Endothelial cell of umbilical vein (primary cell): Measurements from ENCODE around the gene TBX5. TPM values are rescaled to one million over a fixed set of nuclear protein-coding genes. Genes with fewer than 3 reads are reported as not detected.

Experiments
- BruUV-seq: library from RNA; stranded (reverse); fragments of 400-500 nt; replicated peaks from 2 replicates; lab custom pipeline; 2021; lab: Mats Ljungman, UMichigan
- CTCF ChIA-PET: fragments of 300-600, 350-600 bp; sonication (Branson Sonifier 250); formaldehyde crosslinking; loops from one replicate; lab custom pipeline; 2021; ENCODE audit warnings: antibody characterized with exemption, inconsistent platforms; lab: Charles Lee
- POLR2A ChIA-PET: fragments of 300-600, 350-600 bp; sonication (Branson Sonifier 250); formaldehyde crosslinking; loops from one replicate; lab custom pipeline; 2021; ENCODE audit warnings: antibody characterized with exemption, inconsistent platforms; lab: Charles Lee
- DNase-seq: peaks from one replicate; pipeline ENCODE4 v3.0.0-alpha.2; 2011; ENCODE audit warnings: low read depth, low spot score
- FAIRE-seq: peaks from 2 replicates; lab custom pipeline; 2011; peaks lifted over from hg19 to GRCh38; lab: Jason Lieb, UNC
- H2AFZ ChIP-seq: 2 replicates; pipeline ENCODE4 v1.6.0; 2012; ENCODE audit warnings: low read depth, low read length, control low read depth, inconsistent platforms
- H3K27ac ChIP-seq: 2 replicates; pipeline ENCODE4 v1.5.1; 2011; ENCODE audit warnings: low read depth, mild to moderate bottlenecking, control low read depth, low read length, moderate library complexity; ENCODE audit not compliant: insufficient read depth
- H3K27me3 ChIP-seq, 2 experiments: 2 replicates each; pipeline versions ENCODE4 v1.6.0 to v1.6.1; 2011; ENCODE audit warnings: low read length in 2 of 2, mixed read lengths in 1 of 2; ENCODE audit not compliant: control insufficient read depth in 2 of 2, insufficient read depth in 2 of 2
- H3K36me3 ChIP-seq, 2 experiments: 2 replicates in 1 of 2; 3 replicates in 1 of 2; pipeline ENCODE4 v1.5.1; 2011; ENCODE audit warnings: low read length in 2 of 2, mild to moderate bottlenecking in 1 of 2, moderate library complexity in 1 of 2; ENCODE audit not compliant: control insufficient read depth in 2 of 2, insufficient read depth in 2 of 2; ENCODE audit errors: extremely low read depth in 1 of 2
- H3K4me1 ChIP-seq: 3 replicates; pipeline ENCODE4 v1.5.1; 2011; ENCODE audit warnings: mild to moderate bottlenecking, low read length; ENCODE audit not compliant: control insufficient read depth, insufficient read depth; ENCODE audit errors: extremely low read depth
- H3K4me2 ChIP-seq: 2 replicates; pipeline ENCODE4 v1.6.1; 2011; ENCODE audit warnings: low read length, control low read depth, mixed read lengths; ENCODE audit not compliant: insufficient read depth
- H3K4me3 ChIP-seq, 3 experiments: fragments of 200-600 bp in 1 of 3; sonication (generic), shearing (Covaris generic) in 1 of 3; replicated peaks in 1 of 3; 2 replicates each; pipeline ENCODE4 v1.5.1; 2011 to 2016; ENCODE audit warnings: control low read depth in 3 of 3, low read length in 3 of 3, mild to moderate bottlenecking in 2 of 3, inconsistent platforms in 1 of 3, low read depth in 1 of 3, moderate library complexity in 1 of 3; ENCODE audit not compliant: insufficient read depth in 1 of 3
- H3K79me2 ChIP-seq: 2 replicates; pipeline ENCODE4 v1.6.0; 2012; ENCODE audit warnings: low read length, inconsistent platforms; ENCODE audit not compliant: control insufficient read depth, insufficient read depth
- H3K9ac ChIP-seq: replicated peaks from 2 replicates; pipeline ENCODE3; 2011; ENCODE audit warnings: low read length, control low read depth; ENCODE audit not compliant: insufficient read depth; ENCODE audit errors: extremely low read depth
- H3K9me1 ChIP-seq: replicated peaks from 3 replicates; pipeline ENCODE4 v1.6.0; 2011; ENCODE audit warnings: mild to moderate bottlenecking, low read length; ENCODE audit not compliant: control insufficient read depth, insufficient read depth; ENCODE audit errors: extremely low read depth
- H3K9me3 ChIP-seq: replicated peaks from 2 replicates; pipeline ENCODE4 v1.5.1; 2012; ENCODE audit warnings: low read length, inconsistent platforms; ENCODE audit not compliant: control insufficient read depth, insufficient read depth
- H4K20me1 ChIP-seq: replicated peaks from 2 replicates; pipeline ENCODE3; 2011; ENCODE audit warnings: mild to moderate bottlenecking, low read length; ENCODE audit not compliant: control insufficient read depth, insufficient read depth; ENCODE audit errors: extremely low read depth
- CTCF ChIP-seq, 2 donors: IDR thresholded peaks; 1 replicate in 1 of 2; 2 replicates in 1 of 2; pipeline ENCODE4 v1.5.1; 2011; ENCODE audit warnings: low read length in 2 of 2, mild to moderate bottlenecking in 2 of 2, moderate library complexity in 2 of 2, control low read depth in 1 of 2, inconsistent platforms in 1 of 2, low read depth in 1 of 2; ENCODE audit not compliant: insufficient read depth in 1 of 2; ENCODE audit errors: extremely low read depth in 1 of 2
- EZH2 ChIP-seq: IDR thresholded peaks from 2 replicates; pipeline ENCODE4 v1.6.1; 2012; ENCODE audit warnings: borderline replicate concordance, low read depth, mild to moderate bottlenecking, moderate library complexity, low read length, inconsistent platforms; ENCODE audit not compliant: severe bottlenecking
- FOS ChIP-seq: IDR thresholded peaks from 2 replicates; pipeline ENCODE4 v1.6.1; 2011; ENCODE audit warnings: mild to moderate bottlenecking, low read length, moderate library complexity, borderline replicate concordance; ENCODE audit not compliant: insufficient read depth
- GATA2 ChIP-seq: IDR thresholded peaks from 2 replicates; pipeline ENCODE4 v1.7.0; 2011; ENCODE audit warnings: low read depth, mild to moderate bottlenecking, moderate library complexity, mixed read lengths, low read length; ENCODE audit not compliant: insufficient read length, insufficient read depth
- JUN ChIP-seq: IDR thresholded peaks from 2 replicates; pipeline ENCODE4 v1.6.1; 2011; ENCODE audit warnings: borderline replicate concordance, low read depth; ENCODE audit not compliant: insufficient read length, insufficient read depth
- MAX ChIP-seq: IDR thresholded peaks from 2 replicates; pipeline ENCODE4 v1.6.1; 2011; ENCODE audit not compliant: insufficient read depth, insufficient read length
- MYC ChIP-seq: IDR thresholded peaks from one replicate; pipeline ENCODE4 v1.6.1; 2011; ENCODE audit warnings: mild to moderate bottlenecking, low read depth, low read length
- POLR2A ChIP-seq: IDR thresholded peaks from 2 replicates; pipeline ENCODE4 v1.6.1; 2012; ENCODE audit warnings: low read depth, mild to moderate bottlenecking, control low read depth, low read length
- POLR2AphosphoS5 ChIP-seq: IDR thresholded peaks from 2 replicates; pipeline ENCODE4 v1.6.1; 2012; ENCODE audit warnings: low read depth, mild to moderate bottlenecking, control low read depth, low read length, moderate library complexity; ENCODE audit not compliant: insufficient read depth
- dilution Hi-C: fragments of 300-500 bp; cut with MboI; formaldehyde crosslinking; loops from one replicate; pipeline ENCODE4 v1.15.0; 2019; ENCODE audit warnings: low sequenced_read_pairs; ENCODE audit not compliant: extremely low pct_ligation_motif_present
- intact Hi-C: fragments of 100-400 bp; cut with micrococcal nuclease; formaldehyde crosslinking; loops from one replicate; pipeline ENCODE4 v1.10.0; 2022
- polyA plus RNA-seq, 4 experiments: library from polyadenylated mRNA; depleted of rRNA in 3 of 4; stranded (reverse) in 3 of 4; unstranded in 1 of 4; fragments of >200 nt; gene quantifications; 2 replicates each; pipeline versions ENCODE4 v1.2.1 to v1.2.3, GENCODE V29; 2011 to 2012; ENCODE audit warnings: missing spikeins in 1 of 4
- total RNA-seq: library from RNA; stranded (reverse); gene quantifications from 2 replicates; pipeline ENCODE4 v1.2.3, GENCODE V29; 2021

TBX5 gene
- total and polyA plus RNA-seq, 2 donors (not counting 3 experiments of a cell fraction or from before 2014, with no cell fraction given), result not detected

- Histone ChIP-seq H3K9me1 (no peaks in the 10 kb centered on the region), H3K79me2 (no peaks in the 10 kb centered on the region), H3K36me3 (no peaks in the 10 kb centered on the region), H3K27me3 (no peaks in the 10 kb centered on the region), H4K20me1 (no peaks in the 10 kb centered on the region), H2AFZ (no peak overlapping the region), H3K9me3 (no peaks in the 10 kb centered on the region), H3K4me2 (no peak overlapping the region), H3K4me1 (no peaks in the 10 kb centered on the region), H3K9ac (no peak overlapping the region), H3K4me3 (no peak overlapping the region), H3K27ac (no peak overlapping the region)
- dilution Hi-C loops (no loop called here), intact Hi-C loops (no loop called here)
- TF ChIP-seq MAX (no peak), GATA2 (no peak), MYC (no peak), EZH2 (no peak), POLR2A (no peak), POLR2AphosphoS5 (no peak), JUN (no peak), CTCF (IDR thresholded peaks at IDR 0.05; ENCODE audit: extremely low read depth in 1 of 2, insufficient read depth in 1 of 2, low read depth in 1 of 2, low read length in 2 of 2) (no peak), FOS (no peak)
- DNase-seq (no peak), FAIRE-seq (no peak)
- CTCF ChIA-PET, result no interaction called here
- POLR2A ChIA-PET, result no interaction called here
- BruUV-seq, result no TSS peak
Observed at GRCh38 chr12:114342656-114343055, 63.3 kb downstream of the TBX5 start.
